ENCODE measurements around the gene AGBL1.

Gene AGBL1

DNA sequence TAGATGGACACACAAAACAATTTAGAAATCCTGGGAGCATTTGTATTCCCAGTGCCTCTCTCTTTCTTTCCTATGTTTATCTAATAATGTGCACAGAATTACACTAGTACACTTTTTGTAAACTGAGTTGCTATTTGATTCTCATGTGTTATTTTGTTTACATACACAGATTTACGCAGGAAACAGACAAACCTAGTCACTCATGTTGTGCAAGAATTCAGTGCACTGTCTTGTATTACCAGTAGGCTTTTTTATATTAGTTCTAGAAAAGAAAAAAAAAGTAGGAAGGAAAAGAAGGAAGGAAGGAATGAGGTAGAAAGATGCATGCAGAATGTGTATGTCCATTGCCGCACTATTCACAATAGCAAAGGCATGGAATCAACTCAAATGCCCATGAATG, 257.4 kb downstream of the AGBL1 start:
- TF ChIP-seq, protein P1, sequence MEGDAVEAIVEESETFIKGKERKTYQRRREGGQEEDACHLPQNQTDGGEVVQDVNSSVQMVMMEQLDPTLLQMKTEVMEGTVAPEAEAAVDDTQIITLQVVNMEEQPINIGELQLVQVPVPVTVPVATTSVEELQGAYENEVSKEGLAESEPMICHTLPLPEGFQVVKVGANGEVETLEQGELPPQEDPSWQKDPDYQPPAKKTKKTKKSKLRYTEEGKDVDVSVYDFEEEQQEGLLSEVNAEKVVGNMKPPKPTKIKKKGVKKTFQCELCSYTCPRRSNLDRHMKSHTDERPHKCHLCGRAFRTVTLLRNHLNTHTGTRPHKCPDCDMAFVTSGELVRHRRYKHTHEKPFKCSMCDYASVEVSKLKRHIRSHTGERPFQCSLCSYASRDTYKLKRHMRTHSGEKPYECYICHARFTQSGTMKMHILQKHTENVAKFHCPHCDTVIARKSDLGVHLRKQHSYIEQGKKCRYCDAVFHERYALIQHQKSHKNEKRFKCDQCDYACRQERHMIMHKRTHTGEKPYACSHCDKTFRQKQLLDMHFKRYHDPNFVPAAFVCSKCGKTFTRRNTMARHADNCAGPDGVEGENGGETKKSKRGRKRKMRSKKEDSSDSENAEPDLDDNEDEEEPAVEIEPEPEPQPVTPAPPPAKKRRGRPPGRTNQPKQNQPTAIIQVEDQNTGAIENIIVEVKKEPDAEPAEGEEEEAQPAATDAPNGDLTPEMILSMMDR (IDR thresholded peaks at IDR 0.05; ENCODE audit: insufficient read depth, low read length, poor library complexity, severe bottlenecking) = no peak
- no peaks in the 10 kb centered on the region for H3K36me3 ChIP-seq (ENCODE audit: control insufficient read depth, insufficient read depth, low read length)
- no peak for DNase-seq (ENCODE audit: extremely low read depth, insufficient read length)
- no peak overlapping the region for H3K4me3 ChIP-seq (replicated peaks; ENCODE audit: low read depth, low read length)
- no peaks in the 10 kb centered on the region for H3K27me3 ChIP-seq (replicated peaks; ENCODE audit: control insufficient read depth, insufficient read depth, low read length)

DNA sequence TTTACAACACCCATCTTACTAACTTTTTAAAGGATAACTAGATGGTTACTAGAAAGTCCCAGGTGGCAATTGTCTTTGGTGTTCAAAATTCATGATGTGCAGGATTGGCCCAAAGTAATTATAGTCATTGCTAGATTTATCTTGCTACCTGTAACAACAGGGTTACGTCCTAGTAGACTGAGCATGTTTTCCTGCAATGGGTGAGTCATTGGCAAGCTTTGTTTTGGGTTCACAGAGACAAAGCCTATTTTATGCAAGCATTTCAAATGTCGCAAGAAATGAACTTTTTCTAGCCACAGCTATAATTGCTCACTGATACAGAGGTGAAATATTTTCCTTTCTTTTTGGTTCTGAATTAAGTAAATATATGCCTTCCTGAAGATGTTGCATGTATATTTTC, 267.6 kb downstream of the AGBL1 start:
- no peaks in the 10 kb centered on the region for H3K27me3 ChIP-seq (replicated peaks; ENCODE audit: control insufficient read depth, insufficient read depth, low read length)
- TF ChIP-seq, protein P1 (IDR thresholded peaks at IDR 0.05; ENCODE audit: insufficient read depth, low read length, poor library complexity, severe bottlenecking) = no peak
- no peak for DNase-seq (ENCODE audit: extremely low read depth, insufficient read length)
- H3K36me3 ChIP-seq (ENCODE audit: control insufficient read depth, insufficient read depth, low read length) = no peaks in the 10 kb centered on the region
- H3K4me3 ChIP-seq (replicated peaks; ENCODE audit: low read depth, low read length) = no peak overlapping the region

DNA sequence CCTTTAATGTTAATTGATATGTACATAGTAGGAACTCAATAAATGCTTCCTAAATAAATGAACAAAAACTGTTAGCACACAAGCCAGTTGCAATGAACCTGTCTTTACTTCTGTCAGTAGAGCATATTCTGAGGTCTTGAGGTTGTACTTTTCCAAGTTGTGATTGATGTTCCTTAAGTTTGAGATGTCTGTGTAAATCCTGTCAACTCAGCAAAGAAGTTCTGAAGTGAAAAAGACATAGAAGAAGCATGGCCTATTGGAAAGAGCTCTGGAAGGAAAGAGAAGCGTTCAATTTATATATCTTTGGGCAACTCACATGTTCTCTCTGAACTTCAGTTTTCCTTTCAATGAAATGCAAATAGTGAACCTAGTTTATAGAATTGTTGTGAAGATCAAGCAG, 269.9 kb downstream of the AGBL1 start:
- Histone ChIP-seq H3K27me3 (replicated peaks; ENCODE audit: control insufficient read depth, insufficient read depth, low read length) (no peaks in the 10 kb centered on the region), H3K36me3 (ENCODE audit: control insufficient read depth, insufficient read depth, low read length) (no peaks in the 10 kb centered on the region), H3K4me3 (replicated peaks; ENCODE audit: low read depth, low read length) (no peak overlapping the region)
- TF ChIP-seq, protein P1 (IDR thresholded peaks at IDR 0.05; ENCODE audit: insufficient read depth, low read length, poor library complexity, severe bottlenecking) = no peak
- DNase-seq (ENCODE audit: extremely low read depth, insufficient read length) = no peak

DNA sequence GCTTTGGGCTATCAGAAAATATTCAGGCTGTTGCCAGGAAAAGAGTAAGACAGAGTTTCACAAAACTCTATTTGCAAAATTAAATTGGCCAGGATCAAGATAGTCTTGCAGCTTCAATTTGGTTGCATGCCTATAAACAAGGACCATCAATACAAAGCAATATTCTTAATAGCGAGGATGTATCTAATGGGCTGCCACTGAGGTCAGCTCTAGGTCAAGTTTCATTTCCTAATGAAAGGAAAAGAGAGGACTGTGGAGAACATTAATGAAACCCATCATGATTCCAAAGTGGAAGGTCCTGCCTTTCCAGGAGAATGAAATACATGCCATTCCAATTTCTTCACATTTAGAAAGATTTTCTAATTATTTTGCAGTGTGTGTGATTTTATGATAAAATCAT, 273.5 kb downstream of the AGBL1 start:
- H3K27me3 ChIP-seq (replicated peaks; ENCODE audit: control insufficient read depth, insufficient read depth, low read length) = no peaks in the 10 kb centered on the region
- no peak overlapping the region for H3K4me3 ChIP-seq (replicated peaks; ENCODE audit: low read depth, low read length)
- H3K36me3 ChIP-seq (ENCODE audit: control insufficient read depth, insufficient read depth, low read length) = no peaks in the 10 kb centered on the region
- TF ChIP-seq, protein P1 (IDR thresholded peaks at IDR 0.05; ENCODE audit: insufficient read depth, low read length, poor library complexity, severe bottlenecking) = no peak
- DNase-seq (ENCODE audit: extremely low read depth, insufficient read length) = no peak

DNA sequence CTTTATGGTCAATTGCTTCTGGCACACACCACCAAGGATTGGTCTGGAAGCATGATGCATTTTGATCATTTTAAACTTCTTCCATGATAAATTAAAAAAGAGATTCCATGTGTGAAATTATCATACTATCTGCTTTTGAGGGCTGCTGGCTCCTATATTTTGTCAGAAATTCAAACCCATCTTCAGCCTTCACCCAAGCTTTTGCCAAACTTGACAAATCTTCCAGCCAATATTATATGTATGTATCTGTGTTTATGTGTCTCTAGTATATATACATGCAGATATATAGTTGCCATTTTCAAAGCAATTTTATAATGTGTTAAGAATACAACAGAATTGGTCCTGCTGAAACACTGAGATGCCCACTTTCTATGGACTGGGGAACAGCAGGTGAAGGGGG, 275.7 kb downstream of the AGBL1 start:
- Histone ChIP-seq H3K27me3 (replicated peaks; ENCODE audit: control insufficient read depth, insufficient read depth, low read length) (no peaks in the 10 kb centered on the region), H3K36me3 (ENCODE audit: control insufficient read depth, insufficient read depth, low read length) (no peaks in the 10 kb centered on the region), H3K4me3 (replicated peaks; ENCODE audit: low read depth, low read length) (no peak overlapping the region)
- DNase-seq (ENCODE audit: extremely low read depth, insufficient read length) = no peak
- TF ChIP-seq, protein P1 (IDR thresholded peaks at IDR 0.05; ENCODE audit: insufficient read depth, low read length, poor library complexity, severe bottlenecking) = no peak

DNA sequence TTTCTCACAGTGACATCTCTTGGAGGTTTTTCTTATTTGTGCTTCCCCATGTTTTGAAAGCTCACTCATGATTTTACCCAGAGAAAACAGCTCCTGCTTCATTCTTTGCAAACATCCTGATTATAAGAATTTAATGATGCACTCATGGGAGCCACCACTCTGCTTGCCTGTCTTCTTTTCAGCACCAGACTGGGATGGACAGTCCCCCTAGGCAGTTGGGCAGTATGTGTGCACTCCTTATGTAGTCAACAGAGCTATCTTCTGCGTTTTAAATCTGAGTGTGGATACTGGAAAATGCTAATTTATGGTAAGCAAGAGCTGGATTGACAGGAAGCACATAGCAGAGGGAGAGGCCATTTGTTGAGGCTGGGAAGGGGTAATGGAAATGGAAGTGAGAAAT, 276.1 kb downstream of the AGBL1 start:
- Histone ChIP-seq H3K27me3 (replicated peaks; ENCODE audit: control insufficient read depth, insufficient read depth, low read length) (no peaks in the 10 kb centered on the region), H3K36me3 (ENCODE audit: control insufficient read depth, insufficient read depth, low read length) (no peaks in the 10 kb centered on the region), H3K4me3 (replicated peaks; ENCODE audit: low read depth, low read length) (no peak overlapping the region)
- DNase-seq (ENCODE audit: extremely low read depth, insufficient read length) = no peak
- TF ChIP-seq, protein P1 (IDR thresholded peaks at IDR 0.05; ENCODE audit: insufficient read depth, low read length, poor library complexity, severe bottlenecking) = no peak
